Thymus (tissue), 11 donors: Measurements from ENCODE around the gene GIMAP8. TPM values are rescaled to one million over a fixed set of nuclear protein-coding genes. Genes with fewer than 3 reads are reported as not detected.

Experiments
- DNase-seq, 9 donors: peaks; one replicate each; pipeline ENCODE4 v3.0.0-alpha.2; 2013; ENCODE audit warnings: low spot score in 9 of 9, low read depth in 6 of 9, missing footprints in 1 of 9
- H3K27ac ChIP-seq, 2 donors: one replicate each; pipeline ENCODE4 v1.5.1; 2013; ENCODE audit warnings: control low read depth in 1 of 2, low read depth in 1 of 2, low read length in 1 of 2, mild to moderate bottlenecking in 1 of 2, moderate library complexity in 1 of 2
- H3K27me3 ChIP-seq, 2 donors: one replicate each; pipeline ENCODE4 v1.5.1; 2013; ENCODE audit warnings: low read length in 1 of 2; ENCODE audit not compliant: control insufficient read depth in 2 of 2, insufficient read depth in 1 of 2
- H3K36me3 ChIP-seq, 2 donors: one replicate each; pipeline ENCODE4 v1.5.1; 2013; ENCODE audit warnings: low read length in 1 of 2, mild to moderate bottlenecking in 1 of 2, moderate library complexity in 1 of 2; ENCODE audit not compliant: control insufficient read depth in 2 of 2, insufficient read depth in 2 of 2
- H3K4me1 ChIP-seq, 2 donors: one replicate each; pipeline ENCODE4 v1.5.1; 2013; ENCODE audit warnings: low read length in 2 of 2; ENCODE audit not compliant: control insufficient read depth in 2 of 2, insufficient read depth in 2 of 2
- H3K4me3 ChIP-seq, 2 donors: one replicate each; pipeline ENCODE4 v1.5.1; 2013; ENCODE audit warnings: low read length in 2 of 2, control low read depth in 1 of 2, mild to moderate bottlenecking in 1 of 2
- H3K9me3 ChIP-seq, 2 donors: one replicate each; pipeline ENCODE4 v1.5.1; 2013; ENCODE audit warnings: low read length in 1 of 2, mild to moderate bottlenecking in 1 of 2; ENCODE audit not compliant: control insufficient read depth in 2 of 2, insufficient read depth in 1 of 2
- WGBS: extraction: QIAGEN DNeasy Blood & Tissue Kit; methylation state at CpG from one replicate; pipeline ENCODE4 v1.1.7; 2013; 5-methylcytosine and 5-hydroxymethylcytosine counted together
- polyA plus RNA-seq: library from polyadenylated mRNA; stranded (reverse); fragments of 200-250 nt; gene quantifications from one replicate; pipeline ENCODE4 v1.2.3, GENCODE V29; 2013
- total RNA-seq: library from RNA; stranded (reverse); fragments of 120-200 nt; gene quantifications from one replicate; pipeline ENCODE4 v1.2.4, GENCODE V29; 2013
- donor health status: healthy.

The GIMAP8 gene
- total and polyA plus RNA-seq, 2 donors, result 6.1 to 7.9 TPM

- no peak for DNase-seq
- Histone ChIP-seq H3K4me1 (peaks cover 4 to 26% of the 10 kb centered on the region in 2 donors), H3K36me3 (no peaks in the 10 kb centered on the region), H3K9me3 (no peaks in the 10 kb centered on the region), H3K27ac (peak overlapping the region; percentile 15 to 20), H3K27me3 (no peaks in the 10 kb centered on the region), H3K4me3 (no peak overlapping the region)
- WGBS, result 93% methylated on average over 3 of the region's 3 CpGs
These were observed 53.2 kb downstream of the GIMAP8 start for GRCh38 chr7:150503581-150503980.

GRCh38 chr7:150507947-150508602 lies 57.6 kb downstream of the GIMAP8 start:
- DNase-seq, result no peak
- WGBS, result 96% methylated on average over 4 of the region's 4 CpGs
- Histone ChIP-seq H3K27me3 (no peaks in the 10 kb centered on the region), H3K4me3 (no peak overlapping the region), H3K27ac (no peak overlapping the region), H3K4me1 (peaks cover 6 to 20% of the 10 kb centered on the region in 2 donors), H3K9me3 (no peaks in the 10 kb centered on the region), H3K36me3 (no peaks in the 10 kb centered on the region)

- H3K27me3 ChIP-seq, result no peaks in the 10 kb centered on the region
- 93% methylated on average over 2 of the region's 2 CpGs for WGBS
- H3K36me3 ChIP-seq, result no peaks in the 10 kb centered on the region
- peaks cover 4 to 12% of the 10 kb centered on the region in 2 donors for H3K4me1 ChIP-seq
- DNase-seq, result no peak
- H3K9me3 ChIP-seq, result no peaks in the 10 kb centered on the region
- no peak overlapping the region for H3K27ac ChIP-seq
- H3K4me3 ChIP-seq, result no peak overlapping the region
These were observed 60.6 kb downstream of the GIMAP8 start for GRCh38 chr7:150511048-150511447.

- Histone ChIP-seq H3K36me3 (no peaks in the 10 kb centered on the region), H3K4me3 (no peak overlapping the region), H3K27ac (peak overlapping the region in 1 of 2 donors; percentile 94), H3K27me3 (no peaks in the 10 kb centered on the region), H3K4me1 (peaks cover 4 to 12% of the 10 kb centered on the region in 2 donors), H3K9me3 (no peaks in the 10 kb centered on the region)
- 99% methylated on average over 17 of the region's 17 CpGs for WGBS
- DNase-seq, result no peak
These were observed 63.3 kb downstream of the GIMAP8 start for GRCh38 chr7:150513758-150514157.

- Histone ChIP-seq H3K27me3 (no peaks in the 10 kb centered on the region), H3K36me3 (peaks cover 0 to 2% of the 10 kb centered on the region in 2 donors), H3K4me1 (peaks cover 4 to 12% of the 10 kb centered on the region in 2 donors), H3K9me3 (no peaks in the 10 kb centered on the region), H3K27ac (peak within 1 kb of the TSS; percentile 82 to 94), H3K4me3 (peak within 1 kb of the TSS; percentile 54 to 71)
- DNase-seq, result peak in 7 of 9 donors; percentile 39 to 87 (median 63)
- 3% methylated on average over 3 of the region's 3 CpGs for WGBS
These were observed 64.4 kb downstream of the GIMAP8 start, which contains the start of gene GIMAP7 for GRCh38 chr7:150514748-150515222. TSS of gene GIMAP7 (plus strand) at chr7:150514872. CDS start at chr7:150519975, 5,103 bp downstream.

- WGBS, result 4% methylated on average over 11 of the region's 11 CpGs
- Histone ChIP-seq H3K36me3 (peaks cover 7 to 9% of the 10 kb centered on the region in 2 donors), H3K27me3 (no peaks in the 10 kb centered on the region), H3K4me1 (peaks cover 2 to 12% of the 10 kb centered on the region in 2 donors), H3K9me3 (no peaks in the 10 kb centered on the region), H3K27ac (peak overlapping the region; percentile 82 to 94), H3K4me3 (peak overlapping the region; percentile 54 to 71)
- peak in 3 of 9 donors; percentile 21 to 66 (median 46) for DNase-seq
These were observed 65.1 kb downstream of the GIMAP8 start for GRCh38 chr7:150515248-150516147.

- DNase-seq, result peak in 1 of 9 donors; percentile 23
- peak overlapping the region; percentile 30 to 71 for H3K4me3 ChIP-seq
- H3K9me3 ChIP-seq, result no peaks in the 10 kb centered on the region
- H3K36me3 ChIP-seq, result peaks cover 7 to 15% of the 10 kb centered on the region in 2 donors
- H3K27ac ChIP-seq, result no peak overlapping the region
- H3K4me1 ChIP-seq, result peaks cover 2 to 12% of the 10 kb centered on the region in 2 donors
- no peaks in the 10 kb centered on the region for H3K27me3 ChIP-seq
- 71% methylated on average over 1 of the region's 1 CpG for WGBS
These were observed 66.7 kb downstream of the GIMAP8 start for GRCh38 chr7:150516956-150517745.

GRCh38 chr7:150519310-150519709 lies 68.9 kb downstream of the GIMAP8 start:
- no peak for DNase-seq
- no peak overlapping the region for H3K27ac ChIP-seq
- WGBS, result 67% methylated on average over 2 of the region's 2 CpGs

More at GRCh38 chr7:150519310-150519709, 68.9 kb downstream of the GIMAP8 start:
- Histone ChIP-seq H3K4me3 (no peak overlapping the region), H3K9me3 (no peaks in the 10 kb centered on the region), H3K4me1 (peaks cover 2 to 3% of the 10 kb centered on the region in 2 donors), H3K36me3 (peaks cover 7 to 15% of the 10 kb centered on the region in 2 donors), H3K27me3 (no peaks in the 10 kb centered on the region)
